H1 (cell line): ENCODE results near the gene SSBP3. TPM values are rescaled to one million over a fixed set of nuclear protein-coding genes. Genes with fewer than 3 reads are reported as not detected.

Experiments used
- CEBPB ChIP-seq: IDR thresholded peaks from 2 replicates; pipeline ENCODE4 v1.6.1; 2012; ENCODE audit warnings: low read depth, low read length
- TCF12 ChIP-seq: IDR thresholded peaks from 2 replicates; pipeline ENCODE4 v1.6.1; 2011; ENCODE audit warnings: low read depth, mild to moderate bottlenecking, low read length
- TEAD4 ChIP-seq: IDR thresholded peaks from 2 replicates; pipeline ENCODE4 v1.6.1; 2012; ENCODE audit warnings: low read depth, low read length, inconsistent platforms, mixed read lengths
- polyA plus RNA-seq, 7 experiments: library from polyadenylated mRNA; depleted of rRNA in 3 of 7; stranded (reverse) in 5 of 7; unstranded in 2 of 7; fragments of >200 nt in 5 of 7; fragments of 200-250 nt in 2 of 7; gene quantifications; 1 replicate in 5 of 7; 2 replicates in 1 of 7; 4 replicates in 1 of 7; pipeline versions ENCODE4 v1.2.1 to v1.2.3, GENCODE V29; 2011 to 2013; ENCODE audit warnings: missing spikeins in 2 of 7, mixed read lengths in 2 of 7
- total RNA-seq: library from RNA; stranded (reverse); fragmentation: NEBNext Ultra II Directional; extraction: Animal tissue kit (Norgen Biotek cat#: 25700); gene quantifications from 2 replicates; pipeline ENCODE4 v1.2.1, GENCODE V29; 2021

The SSBP3 gene
- total and polyA plus RNA-seq, 2 of the 8 experiments (the other 6 are each of a cell fraction or from before 2014, with no cell fraction given), result 99.7 to 133 TPM

- no peak for TF ChIP-seq TCF12
- no peak for TF ChIP-seq CEBPB
- TF ChIP-seq TEAD4, result no peak
Measured at GRCh38 chr1:54413732-54414131, 7.5 kb upstream of the SSBP3 start (continued).
